NCI-H146 treated with DMSO at 0.1 percent for 48 hours (cell line): ENCODE measurements around the gene OSBPL5.

ENCODE experiments used
- DNase-seq: peaks from one replicate; lab custom pipeline; 2025; ENCODE audit not compliant: unreplicated experiment; lab: John Stamatoyannopoulos, UW

OSBPL5 gene

DNA sequence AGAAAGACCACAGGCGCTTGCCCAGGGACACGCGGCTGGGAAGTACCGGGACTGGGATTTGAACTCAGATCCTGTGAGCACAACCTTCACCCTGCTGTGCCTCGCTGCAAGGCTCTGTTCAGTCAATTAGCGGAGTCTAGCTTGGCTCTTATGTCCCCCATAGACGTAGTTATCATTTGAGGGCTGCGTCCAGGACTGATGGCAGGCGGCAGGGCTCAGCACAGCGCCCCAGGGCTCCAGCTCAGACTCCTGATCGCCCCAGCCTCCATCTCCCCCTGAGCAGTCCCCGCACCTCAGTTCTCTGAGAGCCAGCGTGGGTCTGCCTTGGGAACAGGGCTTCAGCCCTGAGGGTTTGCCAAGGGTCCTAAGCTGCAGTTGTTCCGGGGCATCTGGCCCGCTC, 33.7 kb upstream of the OSBPL5 start:
- DNase-seq = no peak

- no peak for DNase-seq
Measured at GRCh38 chr11:3197878-3198528, 32.9 kb upstream of the OSBPL5 start.

- no peak for DNase-seq
Measured at GRCh38 chr11:3197044-3197695, 32.1 kb upstream of the OSBPL5 start.

DNA sequence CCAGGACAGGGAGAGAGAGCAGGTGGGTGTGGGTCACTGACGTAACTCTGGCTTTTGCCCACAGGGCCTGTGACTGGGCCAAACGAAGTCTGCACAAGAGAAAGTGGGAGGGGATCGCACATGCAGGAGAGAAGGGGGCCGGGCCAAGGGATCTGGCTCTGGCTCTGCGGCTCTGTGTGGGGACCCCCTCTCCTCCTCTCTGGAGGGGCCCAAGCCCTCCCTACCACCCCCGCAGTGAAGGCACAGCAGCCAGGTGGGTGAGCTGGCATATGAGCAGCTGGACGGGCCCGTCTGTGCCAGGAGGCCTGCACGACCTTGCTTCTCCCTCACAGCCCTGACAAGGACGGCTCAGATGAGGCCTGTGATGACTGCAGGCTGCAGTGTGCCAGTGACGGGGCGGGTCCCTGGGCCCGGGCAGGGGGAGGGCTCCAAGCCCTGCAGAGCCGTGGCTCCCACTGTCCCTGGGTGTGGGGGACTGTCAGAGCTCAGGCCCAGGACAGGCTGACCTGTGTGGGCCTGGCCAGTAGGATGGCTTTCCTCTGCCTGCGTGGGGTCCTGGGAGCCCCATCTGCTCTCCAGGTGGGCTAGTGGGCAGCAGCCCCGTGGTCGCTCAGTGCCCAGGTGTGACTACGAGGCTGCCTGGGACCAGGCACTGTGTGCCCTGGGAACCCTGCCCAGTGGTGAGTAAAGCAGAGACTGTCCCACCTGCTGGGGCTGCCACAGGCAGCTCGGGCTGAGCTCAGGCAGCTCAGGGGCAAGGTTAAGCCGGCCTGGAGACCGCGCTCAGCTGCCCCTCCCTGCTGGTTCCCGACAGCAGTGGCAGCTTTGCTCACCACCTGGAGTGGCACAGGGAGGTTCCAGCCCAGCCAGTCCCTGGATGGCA, 31.3 kb upstream of the OSBPL5 start:
- no peak for DNase-seq

DNA sequence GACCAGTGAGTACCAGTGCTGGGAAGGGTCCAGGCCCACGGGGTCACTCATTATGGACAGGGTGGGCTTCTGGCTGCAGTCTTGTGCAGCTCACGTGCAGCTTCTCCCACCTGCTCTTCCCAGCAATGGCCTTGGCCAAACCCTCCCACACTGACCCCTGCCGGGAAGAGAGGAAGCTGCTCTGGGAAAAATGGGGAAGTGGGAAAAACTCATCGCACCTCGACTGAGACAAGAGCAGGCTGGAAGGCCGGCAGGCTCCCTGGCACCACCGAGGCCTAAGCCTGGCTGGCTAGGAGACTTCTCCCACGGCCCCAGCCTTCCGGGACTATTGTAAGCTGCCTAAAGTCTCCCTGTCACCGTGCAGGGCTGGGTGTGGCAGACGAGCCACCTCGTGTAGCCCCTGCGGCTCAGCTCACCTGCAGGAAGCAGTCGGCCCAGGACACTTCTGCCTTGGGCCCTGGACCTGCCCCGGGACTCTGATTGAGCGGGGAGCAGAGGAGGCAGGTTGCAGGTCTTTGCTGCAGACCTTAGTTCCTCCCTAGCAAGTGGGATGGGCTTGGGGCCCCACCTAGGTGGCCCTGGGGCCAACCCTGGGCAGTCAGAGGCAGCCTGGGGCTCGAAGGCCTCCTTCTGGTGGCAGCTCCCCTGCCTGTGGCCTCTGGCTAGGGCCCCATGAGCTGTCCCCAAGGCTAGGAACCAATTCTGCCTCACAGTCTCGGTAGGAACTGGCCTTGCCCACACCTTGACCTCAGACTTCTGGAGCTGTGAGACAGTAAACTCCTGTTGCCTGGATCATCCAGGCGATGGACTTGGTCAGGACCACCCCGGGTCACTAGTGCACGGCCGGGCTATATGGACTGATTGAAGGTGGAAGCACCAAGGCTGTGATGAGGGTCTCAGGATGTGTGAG, 30.4 kb upstream of the OSBPL5 start:
- DNase-seq = no peak

DNA sequence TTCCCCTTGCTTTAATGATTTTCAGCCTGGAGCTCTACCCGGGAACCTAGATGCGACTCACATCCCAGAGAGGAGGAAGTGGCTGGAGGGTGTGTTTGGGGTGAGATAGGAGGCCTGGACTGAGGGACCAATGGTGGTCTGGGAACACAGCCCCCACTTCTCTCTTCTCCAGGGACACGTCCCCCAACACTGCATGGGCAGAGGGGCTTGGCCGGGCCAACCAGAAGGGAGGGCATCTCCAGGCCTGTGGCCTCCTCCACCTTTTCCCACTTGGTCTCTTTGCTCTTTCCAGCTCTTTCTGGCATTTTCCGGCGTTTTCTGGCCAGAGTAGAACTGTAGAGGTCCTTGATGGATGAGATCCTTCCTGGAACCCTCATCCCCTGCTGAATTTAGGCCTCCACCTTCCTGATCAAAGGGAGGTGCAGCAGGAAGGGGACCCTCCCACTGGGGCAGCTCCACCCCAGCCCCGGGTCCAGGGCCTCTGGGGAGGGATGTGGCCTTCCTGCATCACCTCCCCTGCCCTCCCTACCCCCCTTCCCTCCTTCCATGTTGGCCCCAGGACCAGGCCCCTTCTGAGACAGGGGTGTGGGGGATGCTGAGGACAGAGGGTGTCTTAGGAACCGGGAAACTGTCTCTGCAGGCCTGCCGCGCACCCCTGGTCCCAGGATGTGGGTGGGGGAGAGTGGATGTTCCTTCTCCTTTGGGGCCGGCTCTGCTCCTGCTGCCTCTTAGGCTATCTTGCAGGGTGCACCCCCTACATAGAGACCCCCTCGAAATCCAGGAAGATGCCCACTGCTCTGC, 29.1 kb upstream of the OSBPL5 start:
- DNase-seq = no peak

DNA sequence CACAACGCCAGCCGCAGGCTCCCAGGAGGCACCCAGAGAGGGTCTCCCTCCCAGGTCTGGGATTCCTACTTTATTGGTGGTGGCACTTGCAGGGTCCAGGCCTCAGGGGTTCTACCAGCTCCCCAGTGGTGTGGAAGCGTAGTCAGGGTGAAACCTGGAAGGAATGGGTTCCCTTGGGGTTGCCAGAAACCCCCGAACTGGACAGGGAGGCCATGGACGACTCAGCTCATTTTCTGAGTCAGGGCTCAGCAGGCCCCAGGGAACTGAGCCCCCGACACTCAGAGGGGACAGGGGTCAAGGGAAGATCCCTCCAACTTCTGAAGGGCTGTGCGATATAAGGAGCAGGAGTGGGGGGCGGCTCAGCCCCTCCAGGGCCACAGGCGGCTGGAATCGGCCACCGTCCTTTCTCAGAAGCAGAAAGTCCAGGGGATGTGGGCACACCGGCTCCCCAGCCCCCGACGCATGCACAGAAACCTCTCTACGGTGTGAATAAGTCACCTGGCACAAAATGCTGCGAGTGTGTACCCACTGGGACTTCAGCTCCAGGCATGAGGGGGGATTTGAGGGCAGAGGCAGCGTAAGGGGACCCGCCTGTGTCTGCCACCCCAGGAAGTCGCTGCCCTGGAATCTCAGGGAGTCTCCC, 28.4 kb upstream of the OSBPL5 start:
- no peak for DNase-seq

- no peak for DNase-seq
Measured at GRCh38 chr11:3192511-3193372, 27.6 kb upstream of the OSBPL5 start.

GRCh38 chr11:3191586-3192324, 26.6 kb upstream of the OSBPL5 start:
- no peak for DNase-seq

- DNase-seq = no peak
Measured at GRCh38 chr11:3190600-3190999, 25.5 kb upstream of the OSBPL5 start.

- no peak for DNase-seq
Measured at GRCh38 chr11:3189886-3190583, 24.9 kb upstream of the OSBPL5 start.

DNA sequence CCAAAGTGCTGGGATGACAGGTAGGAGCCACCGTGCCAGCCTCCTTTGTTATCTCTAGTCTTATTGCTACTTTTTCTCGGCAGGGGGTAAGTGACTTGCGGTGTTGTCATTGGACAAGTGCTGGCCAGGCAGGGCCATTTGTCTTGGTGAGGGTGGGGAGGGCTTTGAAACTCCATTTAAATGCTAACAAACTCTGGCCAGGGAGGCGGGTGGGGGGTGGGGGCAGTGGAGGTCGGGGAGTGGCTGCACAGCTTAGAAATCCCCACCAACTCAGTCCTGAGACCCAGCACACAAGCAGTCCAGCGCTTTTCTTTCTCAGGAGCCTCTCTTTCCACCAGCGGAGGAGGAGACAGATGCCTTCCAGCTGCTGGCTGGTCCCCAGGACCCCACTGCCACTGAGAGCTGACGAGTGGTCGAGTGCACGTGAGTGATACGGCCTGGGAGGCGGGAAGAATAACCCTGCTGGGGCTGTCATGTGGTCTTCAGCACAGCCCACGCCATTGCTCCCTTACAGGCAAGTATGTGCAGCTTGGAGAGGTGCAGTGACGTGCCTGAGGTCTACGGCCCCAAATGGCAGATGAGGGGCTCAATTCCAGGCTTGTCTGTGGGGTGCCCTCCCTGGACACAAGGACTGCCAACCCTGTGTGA, 24.2 kb upstream of the OSBPL5 start:
- no peak for DNase-seq

GRCh38 chr11:3188496-3189195, 23.5 kb upstream of the OSBPL5 start:
- DNase-seq = no peak

GRCh38 chr11:3186166-3186953, 21.2 kb upstream of the OSBPL5 start:
- no peak for DNase-seq

DNA sequence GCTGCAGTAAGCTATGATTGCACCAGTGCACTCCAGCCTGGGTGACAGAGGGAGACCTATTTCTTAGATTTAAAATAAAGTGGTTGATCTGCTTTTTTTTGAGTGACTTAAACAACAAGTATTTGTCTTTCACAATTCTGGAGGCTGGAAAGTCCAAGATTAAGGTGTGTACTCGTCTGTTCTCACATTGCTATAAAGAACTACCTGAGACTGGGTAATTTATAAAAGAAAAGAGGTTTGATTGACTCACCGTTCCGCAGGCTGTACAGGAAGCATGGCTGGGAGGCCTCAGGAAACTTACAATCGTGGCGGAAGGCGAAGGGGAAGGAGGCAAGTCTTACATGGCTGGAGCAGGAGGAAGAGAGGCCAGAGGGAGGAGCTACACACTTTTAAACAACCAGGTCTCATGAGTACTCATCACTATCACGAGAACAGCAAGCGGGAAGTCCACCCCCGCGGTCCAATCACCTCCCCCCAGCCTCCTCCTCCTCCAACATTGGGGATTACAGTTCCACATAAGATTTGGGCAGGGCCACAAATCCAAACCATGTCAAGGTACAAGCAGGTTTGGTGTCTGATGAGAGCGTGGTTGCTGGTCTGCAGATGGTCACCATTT, 19.7 kb upstream of the OSBPL5 start:
- DNase-seq = no peak
